Activated CD4-positive, alpha-beta memory T cell treated with anti-CD3 and anti-CD28 coated beads, Interleukin-2, amount 10 ng/mL, durations not matched to agents 7 days and 5 days (primary cell): Measurements from ENCODE around the gene OR1D5. TPM values are rescaled to one million over a fixed set of nuclear protein-coding genes. Genes with fewer than 3 reads are reported as not detected.
A peak's percentile ranks its signal among the peaks of the same experiment; 100 is the strongest.

Experiments used
- CTCF ChIA-PET: fragments of 350-600 bp; sonication (Branson Sonifier 250); formaldehyde crosslinking; loops from one replicate; lab custom pipeline; 2021; ENCODE audit warnings: antibody characterized with exemption, inconsistent platforms; lab: Charles Lee
- POLR2A ChIA-PET: fragments of 350-600 bp; sonication (Branson Sonifier 250); formaldehyde crosslinking; loops from one replicate; lab custom pipeline; 2021; ENCODE audit warnings: antibody characterized with exemption; lab: Charles Lee
- DNase-seq: peaks from one replicate; pipeline ENCODE4 v3.0.0-alpha.2; 2020
- H3K27ac Mint-ChIP-seq: one replicate; pipeline ENCODE4 v1.8.0; 2021; ENCODE audit warnings: mild to moderate bottlenecking, mixed read lengths
- H3K27me3 Mint-ChIP-seq: one replicate; pipeline ENCODE4 v1.8.0; 2021; ENCODE audit warnings: mixed read lengths
- H3K36me3 Mint-ChIP-seq: one replicate; pipeline ENCODE4 v1.8.0; 2021; ENCODE audit warnings: low read depth, mixed read lengths
- H3K4me1 Mint-ChIP-seq: one replicate; pipeline ENCODE4 v1.8.0; 2021; ENCODE audit warnings: mixed read lengths
- H3K4me3 Mint-ChIP-seq: one replicate; pipeline ENCODE4 v1.8.0; 2021; ENCODE audit warnings: mild to moderate bottlenecking, mixed read lengths
- H3K9me3 Mint-ChIP-seq: one replicate; pipeline ENCODE4 v1.8.0; 2021; ENCODE audit warnings: mixed read lengths
- total RNA-seq, 2 experiments: library from RNA; stranded (reverse); gene quantifications; one replicate each; pipeline ENCODE4 v1.2.3, GENCODE V29; 2021

OR1D5 gene
- total RNA-seq, 2 experiments from 2014 or later: not detected

DNA sequence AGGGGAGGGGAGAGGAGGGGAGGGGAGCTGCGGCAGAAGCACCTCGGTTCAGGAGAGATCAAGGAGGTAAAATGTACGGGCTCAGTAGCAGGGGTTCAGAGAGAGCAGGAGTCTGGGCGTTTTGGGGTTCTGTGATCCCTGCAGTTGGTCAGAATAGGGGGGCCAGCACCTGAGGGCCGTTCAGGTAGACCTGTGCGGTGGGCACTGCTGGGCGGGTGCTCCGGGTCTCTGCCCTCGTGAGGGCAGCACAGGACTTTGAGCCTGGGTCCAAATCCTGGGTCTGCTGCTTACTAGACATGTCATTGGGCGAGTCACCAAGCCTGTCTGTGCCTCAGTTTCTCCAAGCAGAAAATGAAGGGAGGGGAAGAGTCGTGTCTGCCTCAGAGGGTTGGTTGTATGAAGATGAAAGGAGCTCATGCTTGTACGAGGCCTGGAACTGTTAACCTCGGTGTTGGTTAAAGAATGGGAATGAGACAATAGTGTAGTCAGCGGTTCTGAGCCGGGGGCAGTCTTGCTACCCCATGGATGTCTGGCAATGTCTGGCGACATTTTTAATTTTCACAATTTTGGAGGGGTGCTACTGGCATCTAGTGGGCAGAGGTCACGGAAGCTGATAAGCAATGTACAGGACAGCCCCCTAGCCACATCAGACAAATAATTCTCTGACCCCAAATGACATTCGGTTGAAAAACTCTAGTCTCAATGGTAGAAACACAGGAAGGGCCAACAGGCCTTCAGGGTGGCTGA lies 35.4 kb downstream of the OR1D5 start:
- CTCF ChIA-PET: no interaction called here
- DNase-seq: no peak

GRCh38 chr17:3026856-3027751 lies 36.3 kb downstream of the OR1D5 start:
- Mint-ChIP-seq H3K27me3 (no peaks in the 10 kb centered on the region), H3K27ac (no peak overlapping the region), H3K4me3 (no peak overlapping the region), H3K36me3 (peaks cover 28% of the 10 kb centered on the region), H3K9me3 (peaks cover 15% of the 10 kb centered on the region), H3K4me1 (no peaks in the 10 kb centered on the region)
- no peak for DNase-seq
- CTCF ChIA-PET: no interaction called here
- POLR2A ChIA-PET: no interaction called here

More for the DNA sequence above, 35.4 kb downstream of the OR1D5 start:
- Mint-ChIP-seq H3K36me3 (peaks cover 19% of the 10 kb centered on the region), H3K4me3 (no peak overlapping the region), H3K4me1 (no peaks in the 10 kb centered on the region), H3K27me3 (no peaks in the 10 kb centered on the region), H3K27ac (no peak overlapping the region), H3K9me3 (peaks cover 8% of the 10 kb centered on the region)
- POLR2A ChIA-PET: no interaction called here

GRCh38 chr17:3026125-3026855 lies 37.1 kb downstream of the OR1D5 start:
- Mint-ChIP-seq H3K27me3 (no peaks in the 10 kb centered on the region), H3K4me3 (no peak overlapping the region), H3K9me3 (peaks cover 20% of the 10 kb centered on the region), H3K36me3 (peaks cover 35% of the 10 kb centered on the region), H3K27ac (no peak overlapping the region), H3K4me1 (no peaks in the 10 kb centered on the region)
- CTCF ChIA-PET: no interaction called here
- DNase-seq: no peak
- POLR2A ChIA-PET: no interaction called here

- Mint-ChIP-seq H3K9me3 (peaks cover 20% of the 10 kb centered on the region), H3K4me1 (no peaks in the 10 kb centered on the region), H3K36me3 (peaks cover 42% of the 10 kb centered on the region), H3K27ac (no peak overlapping the region), H3K27me3 (no peaks in the 10 kb centered on the region), H3K4me3 (no peak overlapping the region)
- ChIA-PET CTCF (no interaction called here), POLR2A (no interaction called here)
- no peak for DNase-seq
Measured at GRCh38 chr17:3025421-3026124, 37.8 kb downstream of the OR1D5 start.

GRCh38 chr17:3024346-3024745 lies 39.1 kb downstream of the OR1D5 start:
- Mint-ChIP-seq H3K36me3 (peaks cover 47% of the 10 kb centered on the region), H3K9me3 (peaks cover 20% of the 10 kb centered on the region), H3K4me1 (no peaks in the 10 kb centered on the region), H3K4me3 (no peak overlapping the region), H3K27me3 (no peaks in the 10 kb centered on the region), H3K27ac (no peak overlapping the region)
- DNase-seq: no peak
- POLR2A ChIA-PET: no interaction called here
- CTCF ChIA-PET: no interaction called here

GRCh38 chr17:3022197-3022596 lies 41.2 kb downstream of the OR1D5 start:
- ChIA-PET POLR2A (no interaction called here), CTCF (no interaction called here)
- DNase-seq: no peak
- H3K27ac Mint-ChIP-seq: no peak overlapping the region
- H3K27me3 Mint-ChIP-seq: no peaks in the 10 kb centered on the region
- no peak overlapping the region for H3K4me3 Mint-ChIP-seq
- peaks cover 45% of the 10 kb centered on the region for H3K36me3 Mint-ChIP-seq
- peaks cover 20% of the 10 kb centered on the region for H3K9me3 Mint-ChIP-seq
- H3K4me1 Mint-ChIP-seq: no peaks in the 10 kb centered on the region

GRCh38 chr17:3020381-3020780 lies 43.0 kb downstream of the OR1D5 start:
- Mint-ChIP-seq H3K4me3 (no peak overlapping the region), H3K27me3 (no peaks in the 10 kb centered on the region), H3K27ac (no peak overlapping the region), H3K36me3 (peaks cover 45% of the 10 kb centered on the region), H3K9me3 (peaks cover 20% of the 10 kb centered on the region), H3K4me1 (no peaks in the 10 kb centered on the region)
- DNase-seq: no peak
- ChIA-PET POLR2A (no interaction called here), CTCF (no interaction called here)

- ChIA-PET POLR2A (no interaction called here), CTCF (no interaction called here)
- H3K36me3 Mint-ChIP-seq: peaks cover 45% of the 10 kb centered on the region
- no peak for DNase-seq
- H3K9me3 Mint-ChIP-seq: peaks cover 20% of the 10 kb centered on the region
- no peaks in the 10 kb centered on the region for H3K27me3 Mint-ChIP-seq
- H3K27ac Mint-ChIP-seq: no peak overlapping the region
- no peak overlapping the region for H3K4me3 Mint-ChIP-seq
- no peaks in the 10 kb centered on the region for H3K4me1 Mint-ChIP-seq
Measured at GRCh38 chr17:3019761-3020160, 43.6 kb downstream of the OR1D5 start.

DNA sequence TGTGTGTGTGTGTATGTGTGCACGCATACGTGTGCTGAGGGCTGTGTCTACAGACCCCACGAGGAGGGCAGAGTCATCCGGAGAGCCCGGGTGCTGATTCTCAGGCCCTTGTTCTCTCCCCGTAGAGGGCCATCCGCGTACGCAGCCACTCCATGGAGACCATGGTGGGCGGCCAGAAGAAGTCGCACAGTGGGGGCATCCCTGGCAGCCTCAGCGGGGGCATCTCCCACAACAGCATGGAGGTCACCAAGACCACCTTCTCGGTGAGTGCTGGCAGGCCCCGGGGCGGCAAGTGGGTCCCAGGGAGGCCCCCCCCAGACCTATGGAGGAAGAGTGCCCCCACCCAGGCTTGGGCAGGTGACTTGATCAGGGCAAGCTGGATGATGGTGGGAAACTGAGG lies 45.5 kb downstream of the OR1D5 start:
- Mint-ChIP-seq H3K4me1 (no peaks in the 10 kb centered on the region), H3K27ac (no peak overlapping the region), H3K27me3 (no peaks in the 10 kb centered on the region), H3K36me3 (peaks cover 35% of the 10 kb centered on the region), H3K9me3 (peaks cover 11% of the 10 kb centered on the region), H3K4me3 (no peak overlapping the region)
- ChIA-PET CTCF (no interaction called here), POLR2A (no interaction called here)
- no peak for DNase-seq

DNA sequence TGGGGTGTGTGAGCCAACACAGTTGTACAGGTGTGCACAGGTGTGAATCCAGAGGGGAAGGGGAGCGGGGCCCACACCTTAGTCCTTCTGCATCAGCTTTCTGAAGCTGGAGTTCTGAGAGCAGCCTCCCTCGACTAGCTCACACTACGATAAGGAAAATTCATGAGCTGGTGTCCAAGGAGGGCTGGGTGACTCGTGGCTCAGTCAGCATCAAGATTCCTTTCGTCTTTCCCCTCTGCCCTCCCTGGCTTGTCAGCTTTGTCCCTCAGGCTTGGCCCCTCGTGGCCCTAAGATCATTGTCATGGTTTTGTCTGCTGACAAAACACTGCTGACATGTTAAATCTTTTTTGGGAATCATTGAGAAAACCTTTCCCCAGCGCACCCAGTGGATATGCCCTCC lies 47.5 kb downstream of the OR1D5 start:
- H3K27ac Mint-ChIP-seq: no peak overlapping the region
- DNase-seq: no peak
- CTCF ChIA-PET: interaction anchor here (1.0 kb wide), 1 partner anchor 167 kb away, joined by 3 read pairs; no protein-coding TSS in a partner anchor
- H3K36me3 Mint-ChIP-seq: peaks cover 18% of the 10 kb centered on the region
- H3K4me3 Mint-ChIP-seq: no peak overlapping the region
- no peaks in the 10 kb centered on the region for H3K9me3 Mint-ChIP-seq
- H3K4me1 Mint-ChIP-seq: no peaks in the 10 kb centered on the region
- POLR2A ChIA-PET: no interaction called here
- no peaks in the 10 kb centered on the region for H3K27me3 Mint-ChIP-seq

- no peaks in the 10 kb centered on the region for H3K4me1 Mint-ChIP-seq
- CTCF ChIA-PET: interaction anchor here (0.5 to 2.1 kb wide), 10 partner anchors 11 to 647 kb away, joined by 3 to 7 read pairs (median 3); no protein-coding TSS in a partner anchor
- no peak overlapping the region for H3K4me3 Mint-ChIP-seq
- POLR2A ChIA-PET: no interaction called here
- H3K27ac Mint-ChIP-seq: no peak overlapping the region
- DNase-seq: peak; percentile 52
- H3K9me3 Mint-ChIP-seq: no peaks in the 10 kb centered on the region
- no peaks in the 10 kb centered on the region for H3K27me3 Mint-ChIP-seq
- H3K36me3 Mint-ChIP-seq: peaks cover 7% of the 10 kb centered on the region
Measured at GRCh38 chr17:3012926-3013581, 50.4 kb downstream of the OR1D5 start.
